HepG2 (cell line): ENCODE measurements around the gene GPR55. TPM values are rescaled to one million over a fixed set of nuclear protein-coding genes. Genes with fewer than 3 reads are reported as not detected.

Source experiments
- ATAC-seq: fragments of 200-7000 bp; cut with Tn5 transposase; 3 replicates; pipeline ENCODE4 v1.9.1; 2020; ENCODE audit warnings: mild to moderate bottlenecking, moderate library complexity
- BruUV-seq: library from RNA; stranded (reverse); fragments of 400-500 nt; replicated peaks from 2 replicates; lab custom pipeline; 2021; lab: Mats Ljungman, UMichigan
- CTCF ChIA-PET: fragments of 300-600 bp; formaldehyde crosslinking; extraction: SDS; loops from one replicate; lab custom pipeline; 2021; ENCODE audit warnings: low total read pairs, inconsistent platforms, low intra/inter-chr PET ratio; lab: Yijun Ruan, JAX
- POLR2A ChIA-PET: fragments of 350-600 bp; sonication (Branson Sonifier 250); formaldehyde crosslinking; loops from one replicate; lab custom pipeline; 2020; ENCODE audit warnings: antibody characterized with exemption, inconsistent platforms; lab: Yijun Ruan, JAX
- DNase-seq: peaks from one replicate; pipeline ENCODE4 v3.0.0-alpha.2; 2015; ENCODE audit warnings: low spot score
- FAIRE-seq: peaks from 3 replicates; lab custom pipeline; 2011; peaks lifted over from hg19 to GRCh38; lab: Jason Lieb, UNC
- H2AFZ ChIP-seq: one replicate; pipeline ENCODE4 v1.6.1; 2011; ENCODE audit warnings: low read length, inconsistent platforms
- H3K27ac ChIP-seq: fragments of 300-600 bp; 3 replicates; pipeline ENCODE4 v1.8.0; 2011; ENCODE audit warnings: mixed run types, mild to moderate bottlenecking, mixed read lengths, low read length, inconsistent platforms; ENCODE audit not compliant: insufficient read depth; ENCODE audit errors: extremely low read length
- H3K27me3 ChIP-seq, 2 experiments: fragments of 200-600 bp in 1 of 2; 2 replicates in 1 of 2; 3 replicates in 1 of 2; pipeline versions ENCODE4 v1.6.0 to v1.8.0; 2011; ENCODE audit warnings: low read length in 2 of 2, mild to moderate bottlenecking in 2 of 2, moderate library complexity in 2 of 2, inconsistent platforms in 1 of 2; ENCODE audit not compliant: insufficient read depth in 2 of 2, control insufficient read depth in 1 of 2
- H3K36me3 ChIP-seq, 2 experiments: fragments of 200-600 bp in 1 of 2; replicated peaks in 1 of 2; 2 replicates in 1 of 2; 3 replicates in 1 of 2; pipeline versions ENCODE4 v1.5.1 to v1.8.0; 2011; ENCODE audit warnings: low read length in 2 of 2, inconsistent platforms in 1 of 2; ENCODE audit not compliant: insufficient read depth in 2 of 2, control insufficient read depth in 1 of 2
- H3K4me1 ChIP-seq: 2 replicates; pipeline ENCODE4 v1.5.1; 2012; ENCODE audit warnings: low read length, inconsistent platforms; ENCODE audit not compliant: insufficient read depth
- H3K4me2 ChIP-seq: 2 replicates; pipeline ENCODE4 v1.6.0; 2011; ENCODE audit warnings: low read depth, low read length, inconsistent platforms
- H3K4me3 ChIP-seq, 3 experiments: fragments of 200-600 bp in 1 of 3; sonication (generic), shearing (Covaris generic) in 1 of 3; replicated peaks in 1 of 3; 2 replicates each; pipeline ENCODE4 v1.5.1; 2011 to 2016; ENCODE audit warnings: low read length in 3 of 3, inconsistent platforms in 2 of 3, low read depth in 2 of 3, mild to moderate bottlenecking in 2 of 3, control low read depth in 1 of 3, mixed read lengths in 1 of 3; ENCODE audit not compliant: insufficient read depth in 1 of 3
- H3K79me2 ChIP-seq: one replicate; pipeline ENCODE4 v1.6.1; 2011; ENCODE audit warnings: low read length, inconsistent platforms; ENCODE audit not compliant: insufficient read depth
- H3K9ac ChIP-seq: 2 replicates; pipeline ENCODE4 v1.6.0; 2011; ENCODE audit warnings: mild to moderate bottlenecking, low read depth, low read length, inconsistent platforms; ENCODE audit not compliant: insufficient read depth
- H3K9me3 ChIP-seq: 2 replicates; pipeline ENCODE4 v1.5.1; 2012; ENCODE audit warnings: mild to moderate bottlenecking, low read length
- H4K20me1 ChIP-seq: 2 replicates; pipeline ENCODE4 v1.6.0; 2011; ENCODE audit warnings: inconsistent platforms, mild to moderate bottlenecking, low read length, moderate library complexity; ENCODE audit not compliant: insufficient read depth
- ATF1 ChIP-seq: IDR thresholded peaks from 2 replicates; pipeline ENCODE4 v1.6.1; 2016; ENCODE audit warnings: mild to moderate bottlenecking, control low read depth
- DR1 ChIP-seq: sonication (generic); formaldehyde crosslinking; IDR thresholded peaks from 2 replicates; pipeline ENCODE4 v1.8.0; 2021; ENCODE audit warnings: mild to moderate bottlenecking, missing genetic modification reagents, inconsistent platforms
- EED ChIP-seq: sonication (generic); formaldehyde crosslinking; IDR thresholded peaks from 2 replicates; pipeline ENCODE4 v1.5.0; 2020; ENCODE audit warnings: mild to moderate bottlenecking, missing genetic modification reagents
- GRHL1 ChIP-seq: sonication (generic); formaldehyde crosslinking; conservative IDR thresholded peaks from 2 replicates; pipeline ENCODE4 v1.8.0; 2022; ENCODE audit warnings: missing genetic modification reagents
- MAX ChIP-seq: IDR thresholded peaks from 2 replicates; pipeline ENCODE4 v1.6.1; 2012; ENCODE audit warnings: inconsistent platforms
- MYC ChIP-seq: sonication (generic); formaldehyde crosslinking; IDR thresholded peaks from 2 replicates; pipeline ENCODE4 v1.9.0; 2021; ENCODE audit warnings: missing genetic modification reagents, borderline replicate concordance
- NR2F2 ChIP-seq: IDR thresholded peaks from 2 replicates; pipeline ENCODE4 v1.6.1; 2012; ENCODE audit warnings: low read depth, inconsistent platforms, borderline replicate concordance
- PCBP1 ChIP-seq: fragments of 200-400 bp; formaldehyde crosslinking; IDR thresholded peaks from 2 replicates; pipeline ENCODE4 v1.6.1; 2017; ENCODE audit warnings: mild to moderate bottlenecking, low read depth, low read length, borderline replicate concordance
- REL ChIP-seq: sonication (generic); formaldehyde crosslinking; conservative IDR thresholded peaks from 2 replicates; pipeline ENCODE4 v1.8.0; 2022; ENCODE audit warnings: mild to moderate bottlenecking, missing genetic modification reagents, moderate library complexity
- SMARCC2 ChIP-seq: fragments of 450-650 bp; IDR thresholded peaks from 2 replicates; pipeline ENCODE4 v1.6.1; 2017; ENCODE audit warnings: antibody characterized with exemption, mild to moderate bottlenecking
- TFDP1 ChIP-seq: IDR thresholded peaks from 2 replicates; pipeline ENCODE4 v1.6.1; 2016; ENCODE audit warnings: missing compliant biosample characterization, missing genetic modification reagents, borderline replicate concordance
- UBTF ChIP-seq: sonication (generic); formaldehyde crosslinking; IDR thresholded peaks from 2 replicates; pipeline ENCODE4 v1.4.0; 2020; ENCODE audit warnings: mild to moderate bottlenecking, missing genetic modification reagents
- ZC3H13 ChIP-seq: sonication (generic); formaldehyde crosslinking; IDR thresholded peaks from 2 replicates; pipeline ENCODE4 v1.8.1; 2023; ENCODE audit warnings: mild to moderate bottlenecking, missing genetic modification reagents, moderate library complexity
- ZNF251 ChIP-seq: sonication (generic); formaldehyde crosslinking; IDR thresholded peaks from 2 replicates; pipeline ENCODE4 v1.9.0; 2021; ENCODE audit warnings: mild to moderate bottlenecking, missing genetic modification reagents
- ZNF441 ChIP-seq: sonication (generic); formaldehyde crosslinking; IDR thresholded peaks from 2 replicates; pipeline ENCODE4 v1.7.0; 2021; ENCODE audit warnings: missing genetic modification reagents, borderline replicate concordance
- ZNF7 ChIP-seq: IDR thresholded peaks from 2 replicates; pipeline ENCODE4 v1.6.1; 2016; ENCODE audit warnings: missing biosample characterization, missing genetic modification reagents
- ZNF704 ChIP-seq: sonication (generic); formaldehyde crosslinking; IDR thresholded peaks from 2 replicates; pipeline ENCODE4 v1.8.1; 2023; ENCODE audit warnings: mild to moderate bottlenecking, inconsistent platforms, moderate library complexity, missing genetic modification reagents, borderline replicate concordance
- ZNF724P ChIP-seq: sonication (generic); formaldehyde crosslinking; IDR thresholded peaks from 2 replicates; pipeline ENCODE4 v1.8.0; 2022; ENCODE audit warnings: missing genetic modification reagents, borderline replicate concordance
- WGBS: methylation state at CpG from one replicate; pipeline ENCODE4 v1.1.6; 2017; ENCODE audit warnings: low lambda C conversion rate; 5-methylcytosine and 5-hydroxymethylcytosine counted together
- in situ Hi-C: cut with HindIII; loops from 2 replicates; pipeline ENCODE4 v1.10.0; 2017; ENCODE audit warnings: low pct_unique_long_range_greater_than_20kb; ENCODE audit not compliant: extremely low pct_ligation_motif_present
- intact Hi-C: fragments of 100-400 bp; cut with micrococcal nuclease; formaldehyde crosslinking; loops from one replicate; pipeline ENCODE4 v1.10.0; 2022; ENCODE audit not compliant: unreplicated experiment
- polyA plus RNA-seq, 8 experiments: library from polyadenylated mRNA; depleted of rRNA in 3 of 8; stranded (reverse) in 7 of 8; unstranded in 1 of 8; fragments of >200 nt; fragmentation: Illumina TruSeq in 4 of 8; extraction: Trizol in 4 of 8; gene quantifications; 2 replicates each; pipeline versions ENCODE4 v1.2.1 to v1.2.3, GENCODE V29; 2011 to 2016; ENCODE audit warnings: low read depth in 4 of 8, missing spikeins in 1 of 8, mixed read lengths in 1 of 8; ENCODE audit not compliant: insufficient read depth in 1 of 8
- total RNA-seq, 5 experiments: library from RNA; depleted of rRNA; stranded (reverse); fragments of >200 nt; fragmentation: Illumina TruSeq; extraction: Trizol; gene quantifications; 2 replicates each; pipeline ENCODE4 v1.2.3, GENCODE V29; 2016; ENCODE audit warnings: low read depth in 1 of 5

Gene GPR55
- total and polyA plus RNA-seq, 2 of the 13 experiments (the other 11 are each of a cell fraction or from before 2014, with no cell fraction given), result not detected

- no peaks in the 10 kb centered on the region for H3K79me2 ChIP-seq
- H3K27ac ChIP-seq, result peak overlapping the region; percentile 31
- under 1% methylated on average over 24 of the region's 24 CpGs for WGBS
- H3K27me3 ChIP-seq, result peaks cover 0 to 16% of the 10 kb centered on the region in 2 experiments; a peak in 2 of 5 replicates
- no peaks in the 10 kb centered on the region for H3K9me3 ChIP-seq
- H3K36me3 ChIP-seq, result no peaks in the 10 kb centered on the region
- CTCF ChIA-PET, result interaction anchor here (1.2 kb wide), 1 partner anchor 121 kb away, joined by 3 read pairs; no protein-coding TSS in a partner anchor
- intact Hi-C loops, result loop anchor here (2.0 to 10.0 kb wide), 2 partner anchors 55 to 189 kb away; partner anchors contain the start of gene PSMD1
- peaks cover 9% of the 10 kb centered on the region; the same call in 1 of the 2 replicates for H4K20me1 ChIP-seq
- no peak overlapping the region for H2AFZ ChIP-seq
- peaks cover 33% of the 10 kb centered on the region for H3K4me1 ChIP-seq
- in situ Hi-C loops, result no loop called here
- ATAC-seq (no peak), DNase-seq (no peak), FAIRE-seq (no peak)
- H3K4me2 ChIP-seq, result peak overlapping the region; percentile 81
- POLR2A ChIA-PET, result interaction anchor here (1.0 to 1.1 kb wide), 2 partner anchors 12 to 185 kb away, joined by 3 to 7 read pairs; no protein-coding TSS in a partner anchor
- no TSS peak for BruUV-seq
- peak overlapping the region; percentile 79 for H3K9ac ChIP-seq
- H3K4me3 ChIP-seq, result peak overlapping the region; percentile 91 to 99 (median 97)
- TF ChIP-seq ZNF724P (no peak), MAX (0 out of 2 replicates have a peak, but pooled peaks have one; percentile 8), SMARCC2 (no peak), ZNF251 (CRISPR knock-in tag) (no peak), ATF1 (CRISPR knock-in tag) (no peak), REL (CRISPR knock-in tag) (no peak; the same call in 1 of the 2 replicates), DR1 (CRISPR knock-in tag) (no peak), ZNF704 (CRISPR knock-in tag) (no peak), PCBP1 (0 out of 2 replicates have a peak, but pooled peaks have one; percentile 7), UBTF (CRISPR knock-in tag) (no peak), ZNF441 (CRISPR knock-in tag) (no peak), ZNF7 (CRISPR knock-in tag) (no peak), GRHL1 (CRISPR knock-in tag) (no peak), NR2F2 (no peak), TFDP1 (CRISPR knock-in tag) (no peak), MYC (0 out of 2 replicates have a peak, but pooled peaks have one; percentile 0), EED (CRISPR knock-in tag) (no peak), ZC3H13 (no peak)
These were observed 59.7 kb downstream of the GPR55 start for GRCh38 chr2:230865307-230865765.
